HEK293 (cell line): Measurements from ENCODE around the gene MMD.
A peak's percentile ranks its signal among the peaks of the same experiment; 100 is the strongest.

Experiments used
- CTCF ChIA-PET: fragments of 350-600 bp; formaldehyde crosslinking; extraction: SDS; loops from one replicate; lab custom pipeline; 2021; ENCODE audit warnings: antibody characterized with exemption; lab: Yijun Ruan, JAX
- POLR2A ChIA-PET: fragments of 300-600 bp; formaldehyde crosslinking; extraction: SDS; loops from one replicate; lab custom pipeline; 2020; ENCODE audit warnings: antibody characterized with exemption, inconsistent platforms; lab: Yijun Ruan, JAX
- H3K27ac ChIP-seq: fragments of 200-500 bp; sonication (Bioruptor generic); 2 replicates; pipeline ENCODE4 v1.5.1; 2014; ENCODE audit warnings: low read depth, low read length, control low read depth, inconsistent platforms; ENCODE audit errors: extremely low read depth
- H3K36me3 ChIP-seq, 2 experiments: fragments of 200-500 bp in 1 of 2; sonication (Bioruptor generic) in 1 of 2; 1 replicate in 1 of 2; 2 replicates in 1 of 2; pipeline ENCODE4 v1.5.1; 2014 to 2017; ENCODE audit warnings: inconsistent platforms in 2 of 2, low read length in 2 of 2; ENCODE audit not compliant: control insufficient read depth in 2 of 2, insufficient read depth in 1 of 2
- H3K4me1 ChIP-seq: fragments of 200-500 bp; sonication (Bioruptor generic); 2 replicates; pipeline ENCODE4 v1.5.1; 2014; ENCODE audit warnings: mild to moderate bottlenecking, low read length, inconsistent platforms; ENCODE audit not compliant: control insufficient read depth, insufficient read depth
- H3K4me3 ChIP-seq: 2 replicates; pipeline ENCODE4 v1.5.1; 2011; ENCODE audit warnings: low read depth, mild to moderate bottlenecking, control low read depth, low read length, moderate library complexity
- H3K9me3 ChIP-seq: fragments of 200-500 bp; sonication (Bioruptor generic); 2 replicates; pipeline ENCODE4 v1.5.1; 2014; ENCODE audit warnings: low read depth, low read length, inconsistent platforms; ENCODE audit not compliant: control insufficient read depth, insufficient read depth
- SCRT2 ChIP-seq: fragments of 450-650 bp; formaldehyde crosslinking; IDR thresholded peaks from 2 replicates; pipeline ENCODE4 v1.5.1; 2016; ENCODE audit warnings: missing biosample characterization, missing genetic modification characterization
- YY1 ChIP-seq: fragments of 450-650 bp; formaldehyde crosslinking; IDR thresholded peaks from 2 replicates; pipeline ENCODE4 v1.5.1; 2018; ENCODE audit warnings: missing biosample characterization, missing genetic modification characterization
- ZFP37 ChIP-seq: fragments of 450-650 bp; formaldehyde crosslinking; IDR thresholded peaks from 2 replicates; pipeline ENCODE4 v1.5.1; 2016; ENCODE audit warnings: missing biosample characterization, missing genetic modification characterization
- ZNF146 ChIP-seq: fragments of 450-650 bp; formaldehyde crosslinking; IDR thresholded peaks from 2 replicates; pipeline ENCODE4 v1.5.1; 2016; ENCODE audit warnings: missing biosample characterization, missing genetic modification characterization
- ZNF16 ChIP-seq: fragments of 450-650 bp; formaldehyde crosslinking; IDR thresholded peaks from 2 replicates; pipeline ENCODE4 v1.5.1; 2016; ENCODE audit warnings: low read depth, missing biosample characterization, missing genetic modification characterization
- ZNF169 ChIP-seq: fragments of 450-650 bp; formaldehyde crosslinking; IDR thresholded peaks from 2 replicates; pipeline ENCODE4 v1.5.1; 2016; ENCODE audit warnings: missing biosample characterization, missing genetic modification characterization
- ZNF239 ChIP-seq: fragments of 450-650 bp; formaldehyde crosslinking; IDR thresholded peaks from 2 replicates; pipeline ENCODE4 v1.5.1; 2016; ENCODE audit warnings: missing biosample characterization, missing genetic modification characterization
- ZNF274 ChIP-seq, 2 experiments: fragments of 200-500 bp in 1 of 2; fragments of 450-650 bp in 1 of 2; sonication (Bioruptor generic) in 1 of 2; formaldehyde crosslinking in 1 of 2; IDR thresholded peaks; 2 replicates each; pipeline versions ENCODE4 v1.5.1 to v1.6.1; 2014 to 2016; ENCODE audit warnings: borderline replicate concordance in 1 of 2, inconsistent platforms in 1 of 2, low read length in 1 of 2, missing biosample characterization in 1 of 2, missing genetic modification characterization in 1 of 2
- ZNF311 ChIP-seq: fragments of 450-650 bp; formaldehyde crosslinking; IDR thresholded peaks from 2 replicates; pipeline ENCODE4 v1.5.1; 2017; ENCODE audit warnings: missing biosample characterization, missing genetic modification characterization, borderline replicate concordance
- ZNF324 ChIP-seq: fragments of 450-650 bp; formaldehyde crosslinking; IDR thresholded peaks from 2 replicates; pipeline ENCODE4 v1.5.1; 2016; ENCODE audit warnings: missing biosample characterization, missing genetic modification characterization
- ZNF354C ChIP-seq: fragments of 450-650 bp; formaldehyde crosslinking; IDR thresholded peaks from 2 replicates; pipeline ENCODE4 v1.5.1; 2016; ENCODE audit warnings: missing biosample characterization, missing genetic modification characterization, low read depth, borderline replicate concordance
- ZNF366 ChIP-seq: fragments of 450-650 bp; formaldehyde crosslinking; conservative IDR thresholded peaks from 2 replicates; pipeline ENCODE4 v1.5.1; 2016; ENCODE audit warnings: missing biosample characterization, missing genetic modification characterization
- ZNF501 ChIP-seq: fragments of 450-650 bp; formaldehyde crosslinking; IDR thresholded peaks from 2 replicates; pipeline ENCODE4 v1.5.1; 2016; ENCODE audit warnings: missing biosample characterization, missing genetic modification characterization
- ZNF571 ChIP-seq: fragments of 450-650 bp; formaldehyde crosslinking; IDR thresholded peaks from 2 replicates; pipeline ENCODE4 v1.5.0; 2017; ENCODE audit warnings: missing biosample characterization, missing genetic modification characterization
- ZNF610 ChIP-seq: fragments of 450-650 bp; formaldehyde crosslinking; IDR thresholded peaks from 2 replicates; pipeline ENCODE4 v1.5.1; 2016; ENCODE audit warnings: missing biosample characterization, missing genetic modification characterization, borderline replicate concordance
- ZNF621 ChIP-seq: fragments of 450-650 bp; formaldehyde crosslinking; IDR thresholded peaks from 2 replicates; pipeline ENCODE4 v1.5.1; 2017; ENCODE audit warnings: missing biosample characterization, missing genetic modification characterization
- ZNF664 ChIP-seq: fragments of 450-650 bp; formaldehyde crosslinking; IDR thresholded peaks from 2 replicates; pipeline ENCODE4 v1.5.1; 2016; ENCODE audit warnings: missing biosample characterization, missing genetic modification characterization
- TF ChIP-seq, protein P1 (sequence below): fragments of 450-650 bp; formaldehyde crosslinking; IDR thresholded peaks from 2 replicates; pipeline ENCODE4 v1.5.1; 2017; ENCODE audit warnings: missing biosample characterization, missing genetic modification characterization
- TF ChIP-seq, protein P2 (sequence below): IDR thresholded peaks from 2 replicates; pipeline ENCODE4 v1.6.1; 2011; ENCODE audit warnings: mild to moderate bottlenecking, low read depth, low read length, borderline replicate concordance
- TF ChIP-seq, protein P3 (sequence below): fragments of 450-650 bp; formaldehyde crosslinking; IDR thresholded peaks from 2 replicates; pipeline ENCODE4 v1.5.1; 2016; ENCODE audit warnings: missing biosample characterization, missing genetic modification characterization

The MMD gene

DNA sequence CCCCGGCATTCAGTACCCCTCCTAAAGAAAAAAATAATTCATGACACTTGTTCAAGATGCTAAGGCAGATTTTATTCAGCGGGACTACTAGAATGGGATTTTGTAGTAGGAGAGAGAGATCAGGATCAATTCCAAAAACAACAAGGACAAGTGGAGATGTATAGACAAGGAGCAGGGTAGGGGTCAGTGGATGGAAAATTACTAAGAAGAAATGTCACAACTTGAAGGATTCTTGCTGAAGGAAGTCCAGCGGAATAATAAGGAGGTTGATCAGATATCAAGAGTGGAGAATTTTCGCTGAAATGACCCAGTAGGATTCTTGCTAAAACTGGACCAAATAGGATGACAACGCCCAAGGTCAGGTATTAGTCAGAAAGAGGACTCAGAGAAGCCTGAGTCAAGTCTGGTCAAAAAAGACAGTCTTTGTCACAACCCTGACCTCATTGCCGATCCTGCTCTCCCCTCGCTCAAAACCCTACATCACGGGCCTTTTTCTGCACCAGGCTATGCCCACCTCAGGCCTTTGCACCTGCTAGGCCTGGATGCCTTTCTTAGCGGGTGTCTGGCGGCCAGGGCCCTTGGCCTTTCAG, 36.9 kb downstream of the MMD start:
- POLR2A ChIA-PET: no interaction called here
- no peaks in the 10 kb centered on the region for H3K36me3 ChIP-seq
- H3K27ac ChIP-seq: no peak overlapping the region
- H3K4me3 ChIP-seq: no peak overlapping the region
- no peaks in the 10 kb centered on the region for H3K4me1 ChIP-seq
- H3K9me3 ChIP-seq: no peaks in the 10 kb centered on the region
- TF ChIP-seq ZNF16 (no peak), ZNF274 (IDR thresholded peaks at IDR 0.05; ENCODE audit: low read length) (no peak), ZNF274 (tag by site-specific recombination; IDR thresholded peaks at IDR 0.05; ENCODE audit: borderline replicate concordance) (no peak)
- CTCF ChIA-PET: no interaction called here

DNA sequence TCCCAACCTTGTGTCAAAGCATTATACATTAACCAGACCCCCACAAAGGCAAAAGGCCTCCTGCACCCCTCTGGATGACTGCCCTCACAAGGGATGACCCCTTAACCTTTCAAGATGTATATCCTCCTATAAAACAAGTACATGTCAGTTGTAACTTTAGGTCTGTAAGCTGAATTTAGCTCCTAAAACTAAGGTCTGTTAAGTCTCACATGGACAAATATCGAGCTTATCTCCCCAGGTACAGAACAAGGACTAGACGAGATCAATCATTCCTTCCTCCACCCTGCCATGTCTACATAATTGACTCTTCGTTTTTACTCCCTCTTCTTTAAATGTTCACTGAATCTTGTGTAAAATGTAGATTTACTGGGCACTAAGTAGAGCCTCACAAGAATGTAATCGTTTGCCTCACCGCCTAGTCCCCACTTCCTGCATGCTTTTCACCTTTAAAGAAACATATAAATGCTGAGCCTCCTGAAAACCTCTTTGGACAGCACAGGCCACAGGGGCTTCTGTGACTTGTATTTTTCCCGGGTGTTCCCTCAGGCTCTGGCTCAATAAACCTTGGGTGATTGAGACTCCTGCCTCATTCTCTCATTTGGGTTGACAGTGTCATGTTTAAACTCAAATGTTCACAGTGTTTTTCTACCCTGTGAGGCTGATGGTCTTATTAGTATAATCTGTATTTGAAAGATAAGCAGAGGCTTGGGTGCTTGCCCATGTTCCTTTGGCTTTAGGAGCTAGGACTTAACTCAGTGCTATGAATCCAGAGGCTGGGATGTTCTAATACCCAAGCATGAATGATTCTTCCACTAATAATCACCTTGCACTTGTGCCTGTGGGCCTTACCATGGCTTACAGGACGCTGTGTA, 37.6 kb downstream of the MMD start:
- CTCF ChIA-PET: no interaction called here
- POLR2A ChIA-PET: no interaction called here

DNA sequence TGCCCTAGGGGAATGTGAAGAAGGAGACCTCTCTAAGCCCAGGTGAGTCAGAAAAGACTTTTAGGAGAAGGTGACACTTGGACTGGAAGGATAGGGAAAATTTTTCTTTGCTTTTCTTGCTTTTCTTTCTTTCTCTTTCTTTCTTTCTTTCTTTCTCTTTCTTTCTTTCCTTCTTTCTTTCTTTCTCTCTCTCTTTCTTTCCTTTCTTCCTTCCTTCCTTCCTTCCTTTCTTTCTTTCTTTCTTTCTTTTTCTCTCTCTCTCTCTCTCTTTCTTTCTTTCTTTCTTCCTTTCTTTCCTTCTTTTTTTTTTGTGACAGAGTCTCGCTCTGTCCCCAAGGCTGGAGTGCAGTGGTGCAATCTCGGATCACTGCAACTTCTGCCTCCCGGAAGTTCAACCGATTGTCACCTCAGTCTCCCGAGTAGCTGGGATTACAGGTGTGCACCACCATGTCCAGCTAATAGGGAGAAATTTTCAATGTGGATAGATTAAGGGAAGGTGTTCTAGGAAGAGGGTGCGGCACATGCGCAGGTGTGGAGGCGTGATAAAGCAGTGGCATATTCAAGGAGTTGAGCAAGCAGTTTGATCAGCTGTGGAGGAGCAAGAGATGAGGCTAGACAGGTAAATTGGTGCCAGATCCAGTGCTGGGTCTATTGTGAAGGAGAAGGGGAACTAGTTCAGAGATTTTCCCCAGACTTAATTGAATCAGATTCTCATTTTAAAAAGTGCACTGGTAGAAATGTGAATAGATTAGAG, 40.4 kb downstream of the MMD start:
- ChIA-PET CTCF (interaction anchor here (1.6 to 1.7 kb wide), 2 partner anchors 24 to 133 kb away, joined by 4 to 8 read pairs; no protein-coding TSS in a partner anchor), POLR2A (no interaction called here)
- Histone ChIP-seq H3K9me3 (no peaks in the 10 kb centered on the region), H3K36me3 (no peaks in the 10 kb centered on the region), H3K4me3 (no peak overlapping the region)
- TF ChIP-seq ZNF571 (tag by site-specific recombination) (no peak), ZNF366 (peak; percentile 49), ZNF610 (no peak)
- TF ChIP-seq, all 188 proteins: peak for 1
- Histone ChIP-seq H3K27ac (no peak overlapping the region), H3K4me1 (no peaks in the 10 kb centered on the region)

More for the DNA sequence above, 37.6 kb downstream of the MMD start:
- H3K9me3 ChIP-seq: no peaks in the 10 kb centered on the region
- TF ChIP-seq, protein P1, sequence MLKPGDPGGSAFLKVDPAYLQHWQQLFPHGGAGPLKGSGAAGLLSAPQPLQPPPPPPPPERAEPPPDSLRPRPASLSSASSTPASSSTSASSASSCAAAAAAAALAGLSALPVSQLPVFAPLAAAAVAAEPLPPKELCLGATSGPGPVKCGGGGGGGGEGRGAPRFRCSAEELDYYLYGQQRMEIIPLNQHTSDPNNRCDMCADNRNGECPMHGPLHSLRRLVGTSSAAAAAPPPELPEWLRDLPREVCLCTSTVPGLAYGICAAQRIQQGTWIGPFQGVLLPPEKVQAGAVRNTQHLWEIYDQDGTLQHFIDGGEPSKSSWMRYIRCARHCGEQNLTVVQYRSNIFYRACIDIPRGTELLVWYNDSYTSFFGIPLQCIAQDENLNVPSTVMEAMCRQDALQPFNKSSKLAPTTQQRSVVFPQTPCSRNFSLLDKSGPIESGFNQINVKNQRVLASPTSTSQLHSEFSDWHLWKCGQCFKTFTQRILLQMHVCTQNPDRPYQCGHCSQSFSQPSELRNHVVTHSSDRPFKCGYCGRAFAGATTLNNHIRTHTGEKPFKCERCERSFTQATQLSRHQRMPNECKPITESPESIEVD (tag by site-specific recombination): no peak
- no peak for TF ChIP-seq ZNF621 (tag by site-specific recombination)
- TF ChIP-seq SCRT2 (tag by site-specific recombination): no peak
- TF ChIP-seq, all 188 proteins: peak for 0
- no peak overlapping the region for H3K4me3 ChIP-seq
- no peaks in the 10 kb centered on the region for H3K36me3 ChIP-seq
- H3K27ac ChIP-seq: no peak overlapping the region
- no peaks in the 10 kb centered on the region for H3K4me1 ChIP-seq

DNA sequence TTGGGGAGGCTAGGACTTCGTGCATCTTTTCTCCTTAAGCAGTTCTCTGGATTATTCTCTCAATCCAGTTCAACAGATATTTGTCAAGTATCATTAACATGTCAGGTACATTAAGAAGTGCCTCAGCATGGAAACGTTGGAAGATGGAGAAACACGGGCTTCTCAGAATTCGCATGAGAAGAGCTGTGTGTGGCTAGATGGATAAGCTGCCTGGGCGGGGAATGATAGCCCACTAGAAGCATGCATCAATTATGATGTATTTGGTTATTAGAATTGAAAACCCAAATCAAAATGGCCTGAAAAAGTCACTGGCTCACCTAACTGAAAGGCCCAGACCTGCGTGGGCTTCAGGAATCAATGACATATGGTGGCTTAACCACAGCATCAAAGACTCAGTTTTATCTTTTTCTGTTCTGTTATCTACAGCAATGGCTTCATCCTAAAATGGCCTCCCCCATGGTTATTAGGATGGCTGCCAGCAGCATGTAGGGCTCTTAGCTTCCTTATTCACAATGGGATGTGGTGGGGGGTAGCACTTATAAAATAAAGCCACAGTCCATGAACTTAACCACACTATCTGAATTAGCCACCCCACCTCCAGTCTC, 43.9 kb downstream of the MMD start:
- Histone ChIP-seq H3K9me3 (no peaks in the 10 kb centered on the region), H3K27ac (no peak overlapping the region), H3K4me1 (no peaks in the 10 kb centered on the region), H3K36me3 (no peaks in the 10 kb centered on the region), H3K4me3 (no peak overlapping the region)
- ChIA-PET CTCF (interaction anchor here (0.6 to 1.1 kb wide), 5 partner anchors 17 to 1152 kb away, joined by 3 read pairs; no protein-coding TSS in a partner anchor), POLR2A (no interaction called here)
- TF ChIP-seq ZNF169 (no peak), ZNF501 (tag by site-specific recombination) (no peak), ZNF146 (tag by site-specific recombination) (no peak), ZNF354C (tag by site-specific recombination) (no peak), ZNF239 (no peak), ZNF324 (tag by site-specific recombination) (no peak), ZNF311 (tag by site-specific recombination) (no peak), YY1 (tag by site-specific recombination) (no peak), ZNF664 (no peak), ZFP37 (tag by site-specific recombination) (no peak)
- TF ChIP-seq, protein P2, sequence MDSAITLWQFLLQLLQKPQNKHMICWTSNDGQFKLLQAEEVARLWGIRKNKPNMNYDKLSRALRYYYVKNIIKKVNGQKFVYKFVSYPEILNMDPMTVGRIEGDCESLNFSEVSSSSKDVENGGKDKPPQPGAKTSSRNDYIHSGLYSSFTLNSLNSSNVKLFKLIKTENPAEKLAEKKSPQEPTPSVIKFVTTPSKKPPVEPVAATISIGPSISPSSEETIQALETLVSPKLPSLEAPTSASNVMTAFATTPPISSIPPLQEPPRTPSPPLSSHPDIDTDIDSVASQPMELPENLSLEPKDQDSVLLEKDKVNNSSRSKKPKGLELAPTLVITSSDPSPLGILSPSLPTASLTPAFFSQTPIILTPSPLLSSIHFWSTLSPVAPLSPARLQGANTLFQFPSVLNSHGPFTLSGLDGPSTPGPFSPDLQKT: no peak
- TF ChIP-seq, protein P3, sequence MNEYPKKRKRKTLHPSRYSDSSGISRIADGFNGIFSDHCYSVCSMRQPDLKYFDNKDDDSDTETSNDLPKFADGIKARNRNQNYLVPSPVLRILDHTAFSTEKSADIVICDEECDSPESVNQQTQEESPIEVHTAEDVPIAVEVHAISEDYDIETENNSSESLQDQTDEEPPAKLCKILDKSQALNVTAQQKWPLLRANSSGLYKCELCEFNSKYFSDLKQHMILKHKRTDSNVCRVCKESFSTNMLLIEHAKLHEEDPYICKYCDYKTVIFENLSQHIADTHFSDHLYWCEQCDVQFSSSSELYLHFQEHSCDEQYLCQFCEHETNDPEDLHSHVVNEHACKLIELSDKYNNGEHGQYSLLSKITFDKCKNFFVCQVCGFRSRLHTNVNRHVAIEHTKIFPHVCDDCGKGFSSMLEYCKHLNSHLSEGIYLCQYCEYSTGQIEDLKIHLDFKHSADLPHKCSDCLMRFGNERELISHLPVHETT (tag by site-specific recombination): no peak
